HepG2 (cell line): ENCODE results near the gene CHCHD6. TPM values are rescaled to one million over a fixed set of nuclear protein-coding genes. Genes with fewer than 3 reads are reported as not detected.

ENCODE experiments used
- AKNA ChIP-seq: sonication (generic); formaldehyde crosslinking; IDR thresholded peaks from 2 replicates; pipeline ENCODE4 v1.4.0; 2020; ENCODE audit warnings: missing genetic modification reagents, borderline replicate concordance
- CBFB ChIP-seq: sonication (generic); formaldehyde crosslinking; IDR thresholded peaks from 2 replicates; pipeline ENCODE4 v1.4.0; 2020; ENCODE audit warnings: missing genetic modification reagents
- E2F1 ChIP-seq: sonication (generic); formaldehyde crosslinking; IDR thresholded peaks from 2 replicates; pipeline ENCODE4 v1.5.0; 2020; ENCODE audit warnings: missing genetic modification reagents
- HMGXB3 ChIP-seq: sonication (generic); formaldehyde crosslinking; IDR thresholded peaks from 2 replicates; pipeline ENCODE4 v1.4.0; 2020; ENCODE audit warnings: missing genetic modification reagents, borderline replicate concordance
- HOXA3 ChIP-seq: sonication (generic); formaldehyde crosslinking; IDR thresholded peaks from 2 replicates; pipeline ENCODE4 v1.5.0; 2020; ENCODE audit warnings: missing genetic modification reagents
- HOXD1 ChIP-seq: sonication (generic); formaldehyde crosslinking; IDR thresholded peaks from 2 replicates; pipeline ENCODE4 v1.5.0; 2020; ENCODE audit warnings: missing genetic modification reagents
- IKZF4 ChIP-seq: sonication (generic); formaldehyde crosslinking; IDR thresholded peaks from 2 replicates; pipeline ENCODE4 v1.5.1; 2020; ENCODE audit warnings: borderline replicate concordance, mild to moderate bottlenecking, low read depth, missing genetic modification reagents; ENCODE audit errors: not compliant biosample characterization
- LCORL ChIP-seq, 2 experiments: fragments of 450-650 bp in 1 of 2; sonication (generic) in 1 of 2; formaldehyde crosslinking in 1 of 2; IDR thresholded peaks; 2 replicates each; pipeline versions ENCODE4 v1.5.0 to v1.6.1; 2017 to 2020; ENCODE audit warnings: antibody characterized with exemption in 1 of 2, missing genetic modification reagents in 1 of 2
- MAFG ChIP-seq: sonication (generic); formaldehyde crosslinking; IDR thresholded peaks from 2 replicates; pipeline ENCODE4 v1.5.1; 2020; ENCODE audit warnings: mild to moderate bottlenecking, missing genetic modification reagents
- PPARG ChIP-seq: conservative IDR thresholded peaks from 2 replicates; pipeline ENCODE4 v1.6.1; 2016; ENCODE audit warnings: missing biosample characterization, missing genetic modification reagents
- WIZ ChIP-seq: sonication (generic); formaldehyde crosslinking; IDR thresholded peaks from 2 replicates; pipeline ENCODE4 v1.5.1; 2020; ENCODE audit warnings: mild to moderate bottlenecking, missing genetic modification reagents
- YEATS4 ChIP-seq: sonication (generic); formaldehyde crosslinking; IDR thresholded peaks from 2 replicates; pipeline ENCODE4 v1.4.0; 2020; ENCODE audit warnings: missing genetic modification reagents, borderline replicate concordance
- ZBTB39 ChIP-seq: sonication (generic); formaldehyde crosslinking; IDR thresholded peaks from 2 replicates; pipeline ENCODE4 v1.5.0; 2020; ENCODE audit warnings: missing genetic modification reagents
- polyA plus RNA-seq, 8 experiments: library from polyadenylated mRNA; depleted of rRNA in 3 of 8; stranded (reverse) in 7 of 8; unstranded in 1 of 8; fragments of >200 nt; fragmentation: Illumina TruSeq in 4 of 8; extraction: Trizol in 4 of 8; gene quantifications; 2 replicates each; pipeline versions ENCODE4 v1.2.1 to v1.2.3, GENCODE V29; 2011 to 2016; ENCODE audit warnings: low read depth in 4 of 8, missing spikeins in 1 of 8, mixed read lengths in 1 of 8; ENCODE audit not compliant: insufficient read depth in 1 of 8
- total RNA-seq, 5 experiments: library from RNA; depleted of rRNA; stranded (reverse); fragments of >200 nt; fragmentation: Illumina TruSeq; extraction: Trizol; gene quantifications; 2 replicates each; pipeline ENCODE4 v1.2.3, GENCODE V29; 2016; ENCODE audit warnings: low read depth in 1 of 5

CHCHD6 gene
- total and polyA plus RNA-seq, 2 of the 13 experiments (the other 11 are each of a cell fraction or from before 2014, with no cell fraction given), result 20.3 to 20.8 TPM

- no peak for TF ChIP-seq LCORL (IDR thresholded peaks at IDR 0.05)
- 0 out of 2 replicates have a peak, but pooled peaks have one; percentile 22 for TF ChIP-seq LCORL (CRISPR knock-in tag; IDR thresholded peaks at IDR 0.05)
- no peak for TF ChIP-seq E2F1 (CRISPR knock-in tag)
- no peak for TF ChIP-seq IKZF4 (CRISPR knock-in tag)
- no peak for TF ChIP-seq HMGXB3 (CRISPR knock-in tag)
- TF ChIP-seq HOXD1 (CRISPR knock-in tag), result no peak
- TF ChIP-seq WIZ, result no peak
- no peak for TF ChIP-seq HOXA3
- no peak for TF ChIP-seq MAFG
- TF ChIP-seq ZBTB39, result no peak
- no peak for TF ChIP-seq CBFB
- TF ChIP-seq PPARG (CRISPR knock-in tag), result 0 out of 2 replicates have a peak, but pooled peaks have one; percentile 38
- TF ChIP-seq YEATS4 (CRISPR knock-in tag), result no peak
- no peak for TF ChIP-seq AKNA
Measured at GRCh38 chr3:126734106-126734723, 30.2 kb downstream of the CHCHD6 start (continued).
